Measurements from ENCODE around the gene ZC2HC1C. TPM values are rescaled to one million over a fixed set of nuclear protein-coding genes. Genes with fewer than 3 reads are reported as not detected.

The ZC2HC1C gene
- total RNA-seq, 4 donors from 2014 or later = 0.76 to 8.7 (median 3.8) TPM

DNA sequence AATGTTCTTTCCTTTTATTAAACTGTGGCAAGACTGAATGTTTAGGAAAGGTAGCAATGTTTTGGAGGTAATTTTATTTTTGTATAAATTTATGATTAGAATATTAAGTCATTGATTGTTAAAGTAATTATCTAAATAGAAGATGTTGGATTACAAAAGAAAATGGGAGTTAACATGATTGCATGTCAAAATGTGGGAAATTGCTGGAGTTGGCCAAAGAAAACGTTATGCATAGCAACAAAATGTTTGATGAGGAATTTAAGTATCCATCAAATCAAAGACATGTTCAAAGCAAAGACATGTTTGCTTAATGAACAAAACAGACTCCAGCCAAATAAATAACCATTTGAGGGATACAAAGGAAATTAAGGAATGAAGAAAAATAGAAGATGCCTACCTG is 15.0 kb upstream of the ZC2HC1C start:
- WGBS, 2 donors = 29 to 39% methylated on average over 1 of the region's 1 CpG
- no peak overlapping the region for H3K4me3 ChIP-seq (ENCODE audit: low read depth, poor library complexity, severe bottlenecking)
- DNase-seq (ENCODE audit: low spot score in 2 of 2) = no peak
- TF ChIP-seq POLR2A (IDR thresholded peaks at IDR 0.05) = no peak
- no peak for TF ChIP-seq CTCF (IDR thresholded peaks at IDR 0.05)
- intact Hi-C loops (cut with DNase I; ENCODE audit: low total_unique reads) = no loop called here

- no peak overlapping the region for H3K4me3 ChIP-seq (ENCODE audit: low read depth, poor library complexity, severe bottlenecking)
- no peak for TF ChIP-seq POLR2A (IDR thresholded peaks at IDR 0.05)
- TF ChIP-seq CTCF (IDR thresholded peaks at IDR 0.05) = no peak
- no peak for DNase-seq (ENCODE audit: low spot score in 2 of 2)
- intact Hi-C loops (cut with DNase I; ENCODE audit: low total_unique reads) = no loop called here
- WGBS, 2 donors = 58 to 71% methylated on average over 2 of the region's 2 CpGs
Measured at GRCh38 chr14:75059642-75060041, 9.8 kb upstream of the ZC2HC1C start.

DNA sequence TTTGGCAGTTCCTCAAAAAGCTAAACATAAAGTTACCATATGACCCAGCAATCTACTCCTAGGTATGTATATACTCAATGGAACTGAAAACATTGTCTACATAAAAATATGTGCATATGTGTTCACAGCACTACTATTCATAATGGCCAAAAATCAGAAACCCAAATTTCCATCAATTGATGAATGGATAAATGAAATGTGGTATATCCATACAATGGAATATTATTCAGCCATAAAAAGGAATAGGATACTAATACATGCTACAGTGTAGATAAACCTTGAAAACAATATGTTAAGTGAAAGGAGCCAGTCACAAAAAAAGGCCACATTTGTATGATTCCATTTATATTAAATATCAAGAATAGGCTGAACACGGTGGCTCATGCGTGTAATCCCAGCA is 9.0 kb upstream of the ZC2HC1C start:
- 49 to 69% methylated on average over 2 of the region's 2 CpGs for WGBS, 2 donors
- H3K4me3 ChIP-seq (ENCODE audit: low read depth, poor library complexity, severe bottlenecking) = no peak overlapping the region
- no peak for DNase-seq (ENCODE audit: low spot score in 2 of 2)
- intact Hi-C loops (cut with DNase I; ENCODE audit: low total_unique reads) = no loop called here
- no peak for TF ChIP-seq CTCF (IDR thresholded peaks at IDR 0.05)

- peak overlapping the region; percentile 62 for H3K4me3 ChIP-seq (ENCODE audit: low read depth, poor library complexity, severe bottlenecking)
- intact Hi-C loops (cut with DNase I; ENCODE audit: low total_unique reads) = no loop called here
- TF ChIP-seq POLR2A (IDR thresholded peaks at IDR 0.05) (no peak), CTCF (IDR thresholded peaks at IDR 0.05) (no peak)
- WGBS, 2 donors = 11 to 13% methylated on average over 5 of the region's 5 CpGs
- no peak for DNase-seq (ENCODE audit: low spot score in 2 of 2)
Measured at GRCh38 chr14:75063013-75063412, 6.4 kb upstream of the ZC2HC1C start.

GRCh38 chr14:75063491-75064204 is 5.8 kb upstream of the ZC2HC1C start, which contains the start of gene ACYP1:
ACYP1 (minus strand) TSS chr14:75064024; CDS start chr14:75063553, 471 bp downstream.
- intact Hi-C loops (cut with DNase I; ENCODE audit: low total_unique reads) = no loop called here
- TF ChIP-seq CTCF (IDR thresholded peaks at IDR 0.05) (no peak), POLR2A (IDR thresholded peaks at IDR 0.05) (no peak)
- peak within 1 kb of the TSS; percentile 62 for H3K4me3 ChIP-seq (ENCODE audit: low read depth, poor library complexity, severe bottlenecking)
- peak; percentile 94 to 99 for DNase-seq (ENCODE audit: low spot score in 2 of 2)
- WGBS, 2 donors = 1% methylated on average over 31 to 34 of the region's 34 CpGs

- no peak overlapping the region for H3K4me3 ChIP-seq (ENCODE audit: low read depth, poor library complexity, severe bottlenecking)
- no peak for DNase-seq (ENCODE audit: low spot score in 2 of 2)
- TF ChIP-seq CTCF (IDR thresholded peaks at IDR 0.05) (no peak), POLR2A (IDR thresholded peaks at IDR 0.05) (no peak)
- WGBS, 2 donors = 56 to 59% methylated on average over 8 of the region's 8 CpGs
- intact Hi-C loops (cut with DNase I; ENCODE audit: low total_unique reads) = no loop called here
Measured at GRCh38 chr14:75064205-75064567, 5.3 kb upstream of the ZC2HC1C start.
